ENCODE data around the gene RALGAPB. TPM values are rescaled to one million over a fixed set of nuclear protein-coding genes. Genes with fewer than 3 reads are reported as not detected.

Gene RALGAPB
- total RNA-seq, 4 donors from 2014 or later = 22.7 to 67.0 (median 56.7) TPM

DNA sequence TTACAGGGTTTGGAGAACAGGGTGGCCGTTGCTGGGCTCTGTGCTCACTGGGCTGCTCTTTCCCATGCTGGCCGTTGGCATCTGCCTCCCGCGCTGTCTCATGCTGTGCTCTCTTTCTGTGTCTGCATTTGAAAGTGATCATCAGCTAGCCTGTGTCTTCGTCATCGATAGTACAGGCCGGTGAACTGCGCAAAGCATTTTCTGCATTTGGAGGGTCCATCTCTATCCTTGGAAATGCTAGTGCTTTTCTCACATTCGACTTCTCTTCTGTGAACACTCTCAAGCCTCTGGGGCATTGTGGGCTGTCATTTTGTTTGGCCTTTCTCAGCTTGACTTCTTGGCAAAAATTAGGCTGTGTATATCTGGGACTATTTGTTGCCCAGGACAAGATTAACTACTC lies 30.7 kb upstream of the RALGAPB start:
- 78 to 80% methylated on average over 4 to 9 of the region's 9 CpGs for WGBS, 2 donors (ENCODE audit: low coverage in 1 of 2)
- H3K9me3 ChIP-seq = no peaks in the 10 kb centered on the region
- no peaks in the 10 kb centered on the region for H3K27me3 ChIP-seq
- TF ChIP-seq EP300 (IDR thresholded peaks at IDR 0.05; ENCODE audit: low read depth) (no peak), POLR2AphosphoS5 (IDR thresholded peaks at IDR 0.05) (no peak), POLR2A (IDR thresholded peaks at IDR 0.05) (no peak)
- TF ChIP-seq, protein P1, sequence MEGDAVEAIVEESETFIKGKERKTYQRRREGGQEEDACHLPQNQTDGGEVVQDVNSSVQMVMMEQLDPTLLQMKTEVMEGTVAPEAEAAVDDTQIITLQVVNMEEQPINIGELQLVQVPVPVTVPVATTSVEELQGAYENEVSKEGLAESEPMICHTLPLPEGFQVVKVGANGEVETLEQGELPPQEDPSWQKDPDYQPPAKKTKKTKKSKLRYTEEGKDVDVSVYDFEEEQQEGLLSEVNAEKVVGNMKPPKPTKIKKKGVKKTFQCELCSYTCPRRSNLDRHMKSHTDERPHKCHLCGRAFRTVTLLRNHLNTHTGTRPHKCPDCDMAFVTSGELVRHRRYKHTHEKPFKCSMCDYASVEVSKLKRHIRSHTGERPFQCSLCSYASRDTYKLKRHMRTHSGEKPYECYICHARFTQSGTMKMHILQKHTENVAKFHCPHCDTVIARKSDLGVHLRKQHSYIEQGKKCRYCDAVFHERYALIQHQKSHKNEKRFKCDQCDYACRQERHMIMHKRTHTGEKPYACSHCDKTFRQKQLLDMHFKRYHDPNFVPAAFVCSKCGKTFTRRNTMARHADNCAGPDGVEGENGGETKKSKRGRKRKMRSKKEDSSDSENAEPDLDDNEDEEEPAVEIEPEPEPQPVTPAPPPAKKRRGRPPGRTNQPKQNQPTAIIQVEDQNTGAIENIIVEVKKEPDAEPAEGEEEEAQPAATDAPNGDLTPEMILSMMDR (IDR thresholded peaks at IDR 0.05) = no peak
- intact Hi-C loops (cut with DNase I; ENCODE audit: low total_unique reads) = no loop called here
- H3K4me1 ChIP-seq = peaks cover 0 to 3% (median 1%) of the 10 kb centered on the region in 4 donors
- no peak overlapping the region for H3K27ac ChIP-seq
- in situ Hi-C loops (cut with MboI; ENCODE audit: low pct_ligation_motif_present in 1 of 4, low pct_unique_long_range_greater_than_20kb in 1 of 4, low sequenced_read_pairs in 3 of 4) = no loop called here
- DNase-seq = no peak
- H3K4me3 ChIP-seq = no peak overlapping the region
- no peaks in the 10 kb centered on the region for H3K36me3 ChIP-seq

DNA sequence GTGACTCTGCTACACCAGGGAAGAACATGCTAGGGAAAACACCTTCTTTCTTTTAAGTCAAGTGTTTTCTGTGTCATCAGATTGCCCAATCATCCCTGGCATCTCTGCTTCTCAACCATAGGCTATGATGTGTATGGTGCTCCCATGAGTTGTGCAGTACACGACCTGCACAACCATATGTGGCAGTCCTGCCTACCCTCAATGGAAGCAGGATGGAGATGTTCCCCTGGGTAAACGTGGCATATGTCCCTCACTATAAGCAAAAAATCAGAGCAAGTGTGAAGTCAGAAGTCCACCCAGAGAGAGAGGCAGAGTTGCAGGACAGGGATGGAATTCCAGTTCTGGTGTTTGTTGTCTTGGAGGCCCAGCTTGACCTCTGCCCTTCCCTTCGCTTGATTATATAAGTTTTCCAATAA lies 27.3 kb upstream of the RALGAPB start:
- no peak for DNase-seq
- Histone ChIP-seq H3K36me3 (peaks cover 0 to 4% (median 0%) of the 10 kb centered on the region in 4 donors), H3K4me1 (peaks cover 9 to 19% (median 17%) of the 10 kb centered on the region in 4 donors), H3K9me3 (no peaks in the 10 kb centered on the region), H3K27me3 (no peaks in the 10 kb centered on the region), H3K27ac (no peak overlapping the region), H3K4me3 (no peak overlapping the region)
- in situ Hi-C loops (cut with MboI; ENCODE audit: low pct_ligation_motif_present in 1 of 4, low pct_unique_long_range_greater_than_20kb in 1 of 4, low sequenced_read_pairs in 3 of 4) = no loop called here
- no peak for TF ChIP-seq EP300 (IDR thresholded peaks at IDR 0.05; ENCODE audit: low read depth)
- TF ChIP-seq, protein P1 (IDR thresholded peaks at IDR 0.05) = no peak
- no peak for TF ChIP-seq POLR2AphosphoS5 (IDR thresholded peaks at IDR 0.05)
- no peak for TF ChIP-seq POLR2A (IDR thresholded peaks at IDR 0.05)
- WGBS, 2 donors (ENCODE audit: low coverage in 1 of 2) = 78 to 89% methylated on average over 1 to 3 of the region's 3 CpGs
- intact Hi-C loops (cut with DNase I; ENCODE audit: low total_unique reads) = no loop called here

DNA sequence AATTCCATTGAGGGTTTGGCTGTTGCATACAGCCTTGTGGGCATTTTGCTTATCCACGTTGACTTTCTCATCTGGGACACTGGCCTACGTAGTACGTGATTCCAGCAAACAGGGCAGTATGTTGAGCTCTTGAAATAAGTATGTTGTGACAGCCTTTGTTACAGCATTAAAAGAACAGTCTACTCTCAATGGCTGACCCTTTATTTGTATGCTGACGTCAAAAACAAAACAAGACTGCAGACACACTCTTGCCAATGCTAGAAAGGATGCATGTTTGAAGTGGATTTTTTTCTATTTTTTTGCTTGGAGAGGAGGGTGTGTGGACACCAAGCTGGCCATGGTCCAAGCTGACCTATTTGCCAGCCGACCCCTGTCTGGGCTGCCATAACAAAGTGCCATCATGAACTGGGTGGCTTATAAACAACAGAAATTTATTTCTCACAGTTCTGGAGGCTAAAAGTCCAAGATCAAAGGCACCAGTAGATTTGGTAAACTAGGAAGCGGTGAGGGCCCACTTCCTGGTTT lies 26.7 kb upstream of the RALGAPB start:
- Histone ChIP-seq H3K36me3 (peaks cover 0 to 9% (median 0%) of the 10 kb centered on the region in 4 donors), H3K27ac (peak overlapping the region in 2 of 4 donors; percentile 85 to 90), H3K9me3 (no peaks in the 10 kb centered on the region), H3K27me3 (no peaks in the 10 kb centered on the region), H3K4me1 (peaks cover 9 to 19% (median 17%) of the 10 kb centered on the region in 4 donors), H3K4me3 (peak overlapping the region in 2 of 4 donors; percentile 88 to 93)
- TF ChIP-seq EP300 (IDR thresholded peaks at IDR 0.05; ENCODE audit: low read depth) (no peak), POLR2A (IDR thresholded peaks at IDR 0.05) (no peak), POLR2AphosphoS5 (IDR thresholded peaks at IDR 0.05) (no peak)
- TF ChIP-seq, protein P1 (IDR thresholded peaks at IDR 0.05) = no peak
- DNase-seq = no peak
- in situ Hi-C loops (cut with MboI; ENCODE audit: low pct_ligation_motif_present in 1 of 4, low pct_unique_long_range_greater_than_20kb in 1 of 4, low sequenced_read_pairs in 3 of 4) (no loop called here), intact Hi-C loops (cut with DNase I; ENCODE audit: low total_unique reads) (no loop called here)
- WGBS, 2 donors (ENCODE audit: low coverage in 1 of 2) = 69 to 71% methylated on average over 6 of the region's 6 CpGs

DNA sequence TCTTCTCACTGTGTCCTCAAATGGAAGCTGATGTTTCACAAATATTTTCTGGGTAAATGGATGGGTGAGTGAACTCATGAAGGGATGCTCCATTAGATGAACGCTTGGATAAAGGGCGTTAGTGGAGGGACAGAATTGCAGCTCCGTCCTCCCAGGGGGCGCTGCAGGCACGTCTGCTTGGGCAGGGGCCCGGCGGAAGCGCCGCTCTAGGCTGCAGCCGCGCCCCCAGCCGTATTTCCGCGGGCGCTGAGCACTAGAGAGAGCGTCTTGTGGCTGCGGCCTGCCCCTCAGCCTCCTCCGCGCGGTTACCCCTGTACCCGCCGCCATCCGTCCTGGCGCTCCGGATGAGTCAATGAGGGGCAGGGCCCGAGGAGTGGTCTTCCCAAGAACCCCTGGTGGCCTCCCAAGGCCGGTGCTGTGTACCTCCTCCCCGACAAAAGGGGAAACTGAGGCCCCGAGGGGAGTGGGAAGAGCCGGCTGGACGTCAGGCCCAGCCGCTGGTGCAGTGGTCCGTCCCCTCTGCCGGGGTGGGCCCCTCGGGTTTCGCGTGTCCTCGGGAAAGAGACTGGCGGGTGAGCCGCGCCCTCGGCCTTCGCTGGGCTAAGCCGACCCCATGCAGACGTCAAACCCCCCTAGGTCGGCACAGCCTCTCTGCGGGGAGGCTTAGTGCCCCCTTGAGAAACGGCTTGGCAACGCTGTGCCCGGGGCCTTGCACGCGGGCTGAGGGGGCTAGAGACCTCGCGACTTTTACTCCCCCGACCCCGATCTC lies 26.0 kb upstream of the RALGAPB start:
- no peaks in the 10 kb centered on the region for H3K27me3 ChIP-seq
- intact Hi-C loops (cut with DNase I; ENCODE audit: low total_unique reads) (no loop called here), in situ Hi-C loops (cut with MboI; ENCODE audit: low pct_ligation_motif_present in 1 of 4, low pct_unique_long_range_greater_than_20kb in 1 of 4, low sequenced_read_pairs in 3 of 4) (no loop called here)
- peaks cover 0 to 9% (median 0%) of the 10 kb centered on the region in 4 donors for H3K36me3 ChIP-seq
- TF ChIP-seq, protein P1 (IDR thresholded peaks at IDR 0.05) = peak; percentile 94 to 97 (median 95)
- peak; percentile 75 to 96 (median 95) for TF ChIP-seq POLR2AphosphoS5 (IDR thresholded peaks at IDR 0.05)
- TF ChIP-seq POLR2A (IDR thresholded peaks at IDR 0.05) = peak; percentile 92
- no peak for TF ChIP-seq EP300 (IDR thresholded peaks at IDR 0.05; ENCODE audit: low read depth)
- peak overlapping the region; percentile 72 to 94 (median 90) for H3K4me3 ChIP-seq
- no peaks in the 10 kb centered on the region for H3K9me3 ChIP-seq
- peak; percentile 96 for DNase-seq
- H3K4me1 ChIP-seq = peaks cover 9 to 19% (median 17%) of the 10 kb centered on the region in 4 donors
- WGBS, 2 donors (ENCODE audit: low coverage in 1 of 2) = 2% methylated on average over 48 of the region's 56 CpGs; no CpG with 5 or more reads in 1 of the 2 donors
- H3K27ac ChIP-seq = peak overlapping the region; percentile 85 to 92 (median 88)
